Glomerular visceral epithelial cell (primary cell): Measurements from ENCODE around the gene MALL.
"Not testable (repeated sequence)": the region's sequence is repeated elsewhere in the genome, so short reads cannot be mapped to it uniquely, and the experiment has no call there.

Experiments
- DNase-seq: peaks from one replicate; pipeline ENCODE4 v3.0.0-alpha.2; 2016; ENCODE audit errors: extremely low spot score

MALL gene

GRCh38 chr2:110120171-110121051 lies 4.8 kb upstream of the MALL start:
- no peak for DNase-seq

DNA sequence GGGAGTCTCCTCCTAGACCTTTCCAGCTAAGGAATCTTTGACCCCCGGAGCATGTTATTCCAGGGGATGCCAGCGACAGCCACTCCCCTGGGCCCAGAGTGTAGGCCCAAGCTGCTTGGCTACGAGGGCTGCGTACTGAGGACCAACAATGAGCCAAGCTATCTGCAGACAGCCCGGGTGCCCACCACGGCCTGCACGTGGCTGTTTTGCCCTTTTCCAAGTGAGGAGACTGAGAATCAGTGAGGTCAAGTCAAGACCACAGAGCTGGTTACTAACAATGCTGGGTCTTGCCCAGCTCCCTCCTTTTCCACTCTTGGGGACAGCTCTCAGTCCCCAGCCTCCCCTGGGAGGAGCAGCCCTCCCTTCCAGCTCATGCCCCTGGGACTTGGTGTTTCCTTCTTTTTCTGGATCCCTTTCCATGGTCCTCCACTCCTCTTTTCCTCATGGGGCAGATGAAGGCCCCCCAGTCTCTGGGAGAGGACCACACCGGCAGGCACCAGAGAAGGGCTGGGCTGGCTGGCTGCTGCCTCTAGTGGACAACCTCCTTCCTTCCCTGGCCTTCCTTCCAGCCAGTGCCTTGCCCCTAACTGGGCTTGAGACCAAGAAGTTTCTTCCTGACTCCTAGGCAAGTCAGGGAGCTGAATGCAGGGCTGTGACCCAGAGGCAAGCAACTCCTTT lies 550 bp upstream of the MALL start:
- peak; percentile 34 for DNase-seq

- no peak for DNase-seq
Observed at GRCh38 chr2:110114831-110115255, 779 bp downstream of the MALL start.

DNA sequence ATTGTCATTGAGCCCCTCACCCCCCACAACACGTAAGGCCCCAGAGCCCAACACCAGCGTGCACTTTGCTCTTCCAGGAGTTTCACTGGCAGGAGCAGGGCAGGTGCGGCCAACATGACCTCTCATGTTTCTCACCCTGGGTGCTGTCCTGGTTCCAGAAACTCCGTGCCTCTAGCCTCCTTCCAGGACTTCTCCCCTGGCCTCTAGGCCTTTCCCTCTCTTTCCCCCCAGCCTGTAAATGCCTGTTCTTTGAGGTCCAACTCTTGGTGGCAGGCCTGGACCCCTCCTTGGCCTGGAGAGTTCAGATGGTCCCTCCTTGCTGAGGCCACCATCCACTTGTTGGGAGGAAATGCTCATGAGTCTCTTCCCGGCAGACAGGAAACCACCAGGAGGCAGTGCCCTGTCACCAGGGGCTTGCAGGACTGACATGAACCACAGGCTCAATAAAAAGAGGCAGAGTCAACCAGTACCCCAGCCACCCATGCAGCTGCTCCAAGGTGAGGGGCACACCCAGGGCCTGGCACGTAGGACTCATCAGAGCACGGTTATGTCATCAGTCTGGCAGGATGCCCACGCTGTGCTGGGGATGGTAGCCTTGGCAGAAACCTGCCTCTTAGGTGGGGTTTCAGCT lies 1.5 kb downstream of the MALL start:
- DNase-seq, result peak; percentile 57

DNA sequence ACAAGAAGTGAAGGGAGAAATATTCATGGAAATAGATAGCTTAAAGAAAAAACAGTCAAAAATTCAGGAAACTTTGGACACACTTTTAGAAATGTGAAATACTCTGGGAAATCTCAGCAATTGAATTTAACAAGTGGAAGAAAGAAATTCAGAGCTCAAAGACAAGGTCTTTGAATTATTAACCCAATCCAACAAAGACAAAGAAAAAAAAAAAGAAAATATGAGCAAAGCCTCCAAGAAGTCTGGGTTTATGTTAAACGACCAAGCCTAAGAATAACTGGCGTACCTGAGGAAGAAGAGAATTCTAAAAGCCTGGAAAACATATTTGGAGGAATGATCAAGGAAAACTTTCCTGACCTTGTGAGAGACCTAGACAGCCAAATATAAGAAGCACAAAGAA lies 7.3 kb downstream of the MALL start:
- DNase-seq, result not testable (repeated sequence)

- peak; percentile 15 for DNase-seq
Observed at GRCh38 chr2:110107092-110108079, 8.2 kb downstream of the MALL start.

DNA sequence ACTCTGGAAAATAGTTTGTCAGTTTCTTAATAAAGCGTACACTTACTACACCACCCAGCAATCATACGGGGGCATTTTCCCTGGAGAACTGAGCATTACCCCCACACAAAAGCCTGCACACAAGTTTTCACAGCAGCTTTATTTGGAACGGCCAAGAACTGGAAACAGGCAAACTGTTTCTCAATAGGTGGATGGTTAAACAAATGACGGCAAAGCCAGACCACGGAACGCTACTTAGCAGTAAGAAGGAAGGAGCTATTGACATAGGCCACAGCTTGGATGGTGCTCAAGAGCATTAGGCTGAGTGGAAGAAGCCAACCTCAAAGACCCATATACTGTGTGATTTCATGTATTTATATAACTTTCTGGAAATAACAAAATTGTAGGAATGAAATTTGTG lies 9.0 kb downstream of the MALL start:
- peak; percentile 61 for DNase-seq

DNA sequence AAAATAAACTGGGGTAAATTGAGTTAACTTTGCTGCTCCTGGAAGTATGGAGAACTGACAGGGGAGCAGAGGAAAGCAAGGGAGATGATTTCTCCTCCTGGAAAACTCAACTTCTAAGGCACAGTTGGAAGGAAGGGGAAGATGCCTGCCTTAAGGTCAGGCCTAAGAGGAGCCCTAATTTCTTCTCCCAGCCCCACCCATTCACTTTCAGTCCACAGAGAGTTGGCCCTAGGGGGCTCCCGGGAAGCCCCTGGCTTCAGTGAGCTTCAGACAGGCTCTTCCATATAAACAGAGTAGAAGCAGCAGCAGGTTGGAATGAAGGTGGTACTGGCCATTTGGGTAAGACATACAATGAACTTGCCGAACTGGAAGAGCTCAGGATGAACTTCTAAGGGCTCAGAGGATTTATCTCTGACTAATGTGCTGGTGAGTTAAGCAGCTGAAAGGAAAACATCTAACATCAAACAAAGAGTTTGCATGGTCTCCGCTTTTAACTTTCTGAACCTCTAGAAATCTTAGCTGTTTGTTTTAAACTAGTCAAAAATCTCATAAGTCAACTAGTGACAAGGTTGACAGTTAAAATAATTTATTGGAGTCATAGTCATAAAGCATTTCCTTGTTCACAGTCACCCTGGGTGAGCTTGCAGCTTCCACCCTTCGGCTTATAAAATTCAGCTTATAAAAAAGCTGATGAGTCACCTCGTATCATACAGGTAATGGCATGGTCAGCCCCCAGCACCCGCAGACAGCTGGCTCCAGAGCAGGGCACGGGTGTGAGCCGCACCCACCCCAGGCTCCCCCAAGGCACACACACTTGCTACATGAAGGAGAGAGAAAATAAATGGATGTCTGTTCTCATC lies 9.8 kb downstream of the MALL start:
- DNase-seq, result peak; percentile 82

- no peak for DNase-seq
Observed at GRCh38 chr2:110105183-110105582, 10.4 kb downstream of the MALL start.

- DNase-seq, result peak; percentile 98
Observed at GRCh38 chr2:110104025-110104771, 11.4 kb downstream of the MALL start.

GRCh38 chr2:110103061-110103961 lies 12.3 kb downstream of the MALL start:
- DNase-seq, result no peak

DNA sequence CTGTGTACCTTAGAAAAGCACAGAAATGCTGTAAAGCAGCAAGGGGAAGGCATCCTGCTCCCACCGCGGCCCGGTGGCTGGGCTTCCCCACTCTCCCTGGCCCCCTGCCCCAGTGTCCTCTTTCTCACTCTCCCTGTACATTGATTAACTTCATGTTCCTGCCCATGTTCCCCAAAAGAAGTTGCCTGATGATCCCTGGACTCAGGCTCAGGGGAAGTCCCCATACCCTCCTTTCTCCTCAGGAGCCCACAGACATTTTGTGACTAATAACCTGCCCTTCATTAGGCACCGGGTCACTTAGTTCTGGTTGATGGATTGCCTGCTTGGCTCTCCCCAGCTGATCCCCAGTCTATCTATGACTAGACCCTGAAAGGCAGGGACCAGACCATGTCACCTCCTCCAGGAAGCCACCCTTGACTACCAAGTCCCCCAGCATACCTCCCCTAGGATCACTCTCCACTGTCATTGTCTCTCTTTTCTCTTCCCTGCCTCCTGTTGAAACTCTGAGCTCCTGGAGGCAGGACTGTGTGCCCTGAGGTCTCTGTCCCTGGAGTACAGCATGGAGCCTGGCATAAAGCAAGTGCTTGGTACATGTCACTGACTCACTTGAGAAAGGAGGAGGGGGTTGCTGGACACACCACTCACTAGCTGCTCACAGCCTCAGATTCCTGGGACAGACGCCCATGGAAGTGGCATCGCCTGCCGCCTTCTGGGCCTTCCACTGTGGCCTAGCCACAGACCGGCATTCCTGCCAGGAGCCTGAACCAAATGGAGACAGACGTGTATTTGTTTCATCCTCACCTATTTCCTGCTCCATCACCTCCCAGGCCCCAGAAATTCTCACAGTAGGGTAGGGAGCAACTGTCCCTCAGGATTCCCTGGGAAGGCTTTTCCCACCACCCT lies 13.5 kb downstream of the MALL start:
- DNase-seq, result peak; percentile 94

GRCh38 chr2:110101280-110101844 lies 14.3 kb downstream of the MALL start:
- peak; percentile 100 for DNase-seq

DNA sequence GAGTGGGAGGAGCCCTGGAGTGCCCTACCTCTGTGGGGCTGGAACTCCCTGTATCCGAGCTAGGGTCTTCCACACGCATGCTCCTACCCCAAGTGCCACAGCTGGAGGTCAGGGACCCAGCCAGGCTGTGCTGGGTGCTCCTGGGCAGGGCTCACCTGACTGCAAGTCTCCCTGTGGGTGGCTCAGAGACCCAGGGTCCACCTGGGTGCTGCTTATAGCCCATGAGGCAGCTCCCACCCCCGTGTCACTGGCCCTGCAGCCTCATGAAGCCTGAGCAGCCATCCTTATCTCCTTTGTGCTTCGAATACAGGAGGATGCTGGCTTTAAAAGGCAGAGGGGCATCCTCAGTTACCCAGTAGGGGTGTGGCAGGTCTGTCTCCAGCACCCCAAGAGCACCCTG lies 14.7 kb downstream of the MALL start:
- not testable (repeated sequence) for DNase-seq

GRCh38 chr2:110100480-110100879 lies 15.1 kb downstream of the MALL start:
- no peak for DNase-seq

DNA sequence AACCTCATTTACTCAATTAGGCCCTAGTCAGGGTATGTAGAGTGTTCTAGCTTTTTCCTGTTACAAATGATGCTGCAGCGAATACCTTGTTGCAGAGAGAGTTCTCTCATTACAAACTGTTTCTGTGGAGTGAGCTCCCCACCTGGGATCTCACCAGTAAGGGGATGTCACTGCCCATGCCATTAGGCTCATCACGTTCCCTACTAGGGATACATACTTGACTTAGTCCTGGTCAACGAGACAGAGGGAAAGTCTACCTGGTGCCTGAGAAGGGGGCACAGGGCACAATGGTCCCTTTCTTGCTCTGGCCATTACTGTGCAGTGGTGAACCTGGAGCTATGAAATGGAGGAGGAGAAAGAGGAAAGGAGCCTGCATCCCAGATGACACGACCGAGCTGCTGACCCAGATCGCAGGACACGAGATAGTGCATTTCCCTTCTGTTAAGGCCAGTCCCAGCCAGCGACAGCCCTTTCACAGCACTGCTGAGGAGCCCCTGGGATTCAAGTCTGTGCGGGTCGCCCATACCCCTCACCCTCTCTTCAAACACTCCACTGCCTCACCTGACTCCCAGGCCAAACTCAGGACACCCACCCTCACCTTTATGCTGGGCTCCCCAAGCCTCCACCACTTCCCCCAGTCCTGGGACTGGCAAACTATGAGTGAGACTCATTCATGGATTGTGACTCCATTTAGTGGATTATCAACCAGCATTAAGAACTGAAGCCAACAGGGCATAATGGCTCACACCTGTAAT lies 16.0 kb downstream of the MALL start:
- no peak for DNase-seq

DNA sequence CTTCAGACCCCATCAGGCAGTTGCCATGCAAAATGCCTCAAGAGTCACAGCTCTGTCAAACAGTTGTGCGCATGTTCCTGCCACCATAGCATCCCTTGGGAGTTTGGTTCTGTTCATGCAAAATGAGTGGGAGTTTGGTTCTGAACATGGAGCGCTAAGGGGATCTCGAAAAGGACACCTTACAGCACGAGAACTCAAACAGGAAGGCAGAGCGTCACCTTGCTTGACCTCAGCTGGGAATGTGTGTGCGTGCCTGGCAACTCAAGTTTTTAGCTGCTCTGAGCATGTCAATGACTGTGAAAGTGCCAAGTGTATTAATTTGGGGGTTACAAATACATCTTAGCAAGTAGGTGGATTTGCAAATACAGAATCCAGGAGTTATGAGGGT lies 16.6 kb downstream of the MALL start:
- DNase-seq, result no peak
